ENCODE data around the gene GATA5. TPM values are rescaled to one million over a fixed set of nuclear protein-coding genes. Genes with fewer than 3 reads are reported as not detected.

The GATA5 gene
- total RNA-seq, 4 donors from 2014 or later = 0.33 to 0.78 (median 0.46) TPM; not detected in 1

DNA sequence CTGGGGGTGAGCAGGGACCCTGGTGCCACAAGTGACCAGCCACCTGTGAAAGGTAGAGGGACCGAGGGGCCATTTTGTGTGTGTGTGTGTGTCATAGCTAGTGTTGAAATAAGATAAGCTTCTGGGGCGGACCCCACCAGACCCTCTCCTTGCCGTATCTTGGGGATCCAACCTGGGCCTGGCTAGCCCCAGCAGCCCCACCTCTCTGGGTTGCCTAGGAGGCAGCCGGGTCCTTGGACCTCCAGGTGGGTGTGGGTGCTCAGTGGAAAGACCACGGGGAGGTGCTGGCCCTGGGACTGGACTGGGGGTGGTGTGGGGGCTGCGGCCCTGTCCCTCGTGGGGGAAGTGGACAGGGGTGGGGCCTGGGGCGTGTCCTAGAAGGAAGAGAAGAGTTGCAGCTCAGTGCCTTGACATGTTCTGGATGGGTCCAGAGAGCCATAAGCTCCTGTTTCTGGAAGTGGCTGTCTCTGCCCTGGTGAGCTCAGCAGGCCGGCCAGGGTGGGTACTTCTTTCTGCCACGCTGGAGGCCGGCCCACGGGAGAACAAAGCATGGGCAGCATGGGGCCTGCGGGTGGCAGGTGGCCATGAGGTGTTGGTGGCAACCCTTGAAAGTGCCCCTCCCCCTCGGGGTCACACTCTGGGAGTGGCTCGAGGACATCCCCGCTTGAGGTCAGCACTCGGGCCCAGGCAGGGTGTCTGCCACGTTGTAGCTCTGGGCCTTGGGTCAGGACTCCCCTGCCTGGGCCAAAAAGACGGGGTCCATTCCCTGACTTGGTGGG, 56.9 kb downstream of the GATA5 start:
- intact Hi-C loops (cut with DNase I) = loop anchor here (10.0 kb wide), 1 partner anchor 196 kb away; no protein-coding TSS in a partner anchor
- Histone ChIP-seq H3K4me3 (no peak overlapping the region), H3K27ac (replicated peaks in 1 of 4) (no peak overlapping the region), H3K27me3 (peaks cover 0 to 57% (median 2%) of the 10 kb centered on the region in 4 donors), H3K36me3 (no peaks in the 10 kb centered on the region), H3K4me1 (no peaks in the 10 kb centered on the region), H3K9me3 (no peaks in the 10 kb centered on the region)
- TF ChIP-seq POLR2A (IDR thresholded peaks at IDR 0.05; ENCODE audit: low read depth) = no peak
- WGBS = 70% methylated on average over 6 of the region's 19 CpGs
- DNase-seq (ENCODE audit: extremely low spot score) = no peak

- intact Hi-C loops (cut with DNase I) = loop anchor here (10.0 kb wide), 1 partner anchor 197 kb away; no protein-coding TSS in a partner anchor
- WGBS = 79% methylated on average over 20 of the region's 25 CpGs
- H3K36me3 ChIP-seq = no peaks in the 10 kb centered on the region
- TF ChIP-seq, protein P1, sequence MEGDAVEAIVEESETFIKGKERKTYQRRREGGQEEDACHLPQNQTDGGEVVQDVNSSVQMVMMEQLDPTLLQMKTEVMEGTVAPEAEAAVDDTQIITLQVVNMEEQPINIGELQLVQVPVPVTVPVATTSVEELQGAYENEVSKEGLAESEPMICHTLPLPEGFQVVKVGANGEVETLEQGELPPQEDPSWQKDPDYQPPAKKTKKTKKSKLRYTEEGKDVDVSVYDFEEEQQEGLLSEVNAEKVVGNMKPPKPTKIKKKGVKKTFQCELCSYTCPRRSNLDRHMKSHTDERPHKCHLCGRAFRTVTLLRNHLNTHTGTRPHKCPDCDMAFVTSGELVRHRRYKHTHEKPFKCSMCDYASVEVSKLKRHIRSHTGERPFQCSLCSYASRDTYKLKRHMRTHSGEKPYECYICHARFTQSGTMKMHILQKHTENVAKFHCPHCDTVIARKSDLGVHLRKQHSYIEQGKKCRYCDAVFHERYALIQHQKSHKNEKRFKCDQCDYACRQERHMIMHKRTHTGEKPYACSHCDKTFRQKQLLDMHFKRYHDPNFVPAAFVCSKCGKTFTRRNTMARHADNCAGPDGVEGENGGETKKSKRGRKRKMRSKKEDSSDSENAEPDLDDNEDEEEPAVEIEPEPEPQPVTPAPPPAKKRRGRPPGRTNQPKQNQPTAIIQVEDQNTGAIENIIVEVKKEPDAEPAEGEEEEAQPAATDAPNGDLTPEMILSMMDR (IDR thresholded peaks at IDR 0.05) = no peak
- no peak for TF ChIP-seq POLR2A (IDR thresholded peaks at IDR 0.05; ENCODE audit: low read depth)
- no peak for TF ChIP-seq EP300 (IDR thresholded peaks at IDR 0.05)
- TF ChIP-seq POLR2AphosphoS5 (IDR thresholded peaks at IDR 0.05) = no peak
- H3K9me3 ChIP-seq = no peaks in the 10 kb centered on the region
- no peak overlapping the region for H3K27ac ChIP-seq (replicated peaks in 1 of 4)
- H3K4me3 ChIP-seq = no peak overlapping the region
- DNase-seq (ENCODE audit: extremely low spot score) = no peak
- no peaks in the 10 kb centered on the region for H3K4me1 ChIP-seq
- peaks cover 0 to 53% (median 0%) of the 10 kb centered on the region in 4 donors for H3K27me3 ChIP-seq
These were observed 57.6 kb downstream of the GATA5 start for GRCh38 chr20:62417981-62418708.

DNA sequence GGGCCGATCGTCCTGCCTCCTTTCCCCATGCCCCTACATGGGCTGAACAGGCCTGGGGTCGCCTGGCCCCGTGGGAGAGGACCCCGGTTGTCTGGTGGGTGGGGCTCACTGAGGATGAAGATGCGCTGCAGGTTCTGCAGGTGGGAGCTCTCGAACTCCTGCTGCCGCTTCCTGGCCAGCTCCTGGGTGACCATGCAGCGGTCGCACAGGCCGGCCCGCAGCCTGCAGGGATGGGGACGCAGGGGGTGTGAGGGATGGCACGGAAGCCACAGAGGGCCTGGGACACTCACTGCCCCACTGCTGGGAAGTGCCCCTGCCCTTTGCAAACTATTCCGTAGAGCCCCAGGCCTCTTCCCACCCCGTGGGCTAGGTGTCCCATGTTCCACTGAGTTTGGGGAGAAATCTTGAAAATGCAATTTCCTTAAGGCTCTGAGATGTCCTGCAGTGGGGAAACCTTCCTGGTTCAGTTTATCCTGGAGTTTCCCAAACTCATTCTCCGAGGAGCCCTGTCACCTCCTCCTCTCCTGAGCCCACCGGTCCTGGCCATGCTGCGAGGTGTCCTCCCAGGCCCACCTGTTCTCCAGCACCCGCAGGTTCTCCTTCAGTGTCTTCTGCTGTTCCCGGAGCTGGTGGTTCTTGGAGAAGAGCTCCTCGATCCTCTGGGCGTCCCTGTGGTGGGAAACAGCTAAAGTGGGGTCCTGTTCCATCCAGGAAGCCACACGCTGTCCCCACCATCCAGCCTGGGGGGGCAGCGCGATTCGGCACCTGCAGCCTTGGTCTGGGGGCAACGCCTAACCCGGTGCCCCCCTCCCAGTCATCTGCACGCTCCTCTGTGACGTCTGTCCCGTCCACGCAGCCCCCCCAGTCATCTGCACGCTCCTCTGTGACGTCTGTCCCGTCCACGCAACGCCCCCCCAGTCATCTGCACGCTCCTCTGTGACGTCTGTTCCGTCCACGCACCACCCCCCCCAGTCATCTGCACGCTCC, 58.9 kb downstream of the GATA5 start:
- H3K27ac ChIP-seq (replicated peaks in 1 of 4) = no peak overlapping the region
- DNase-seq (ENCODE audit: extremely low spot score) = no peak
- WGBS = 81% methylated on average over 37 of the region's 43 CpGs
- no peak overlapping the region for H3K4me3 ChIP-seq
- no peaks in the 10 kb centered on the region for H3K36me3 ChIP-seq
- TF ChIP-seq POLR2A (IDR thresholded peaks at IDR 0.05; ENCODE audit: low read depth) (no peak), POLR2AphosphoS5 (IDR thresholded peaks at IDR 0.05) (no peak), EP300 (IDR thresholded peaks at IDR 0.05) (no peak)
- TF ChIP-seq, protein P1 (IDR thresholded peaks at IDR 0.05) = no peak
- H3K9me3 ChIP-seq = no peaks in the 10 kb centered on the region
- peaks cover 0 to 46% (median 0%) of the 10 kb centered on the region in 4 donors for H3K27me3 ChIP-seq
- intact Hi-C loops (cut with DNase I) = loop anchor here (10.0 kb wide), 1 partner anchor 198 kb away; no protein-coding TSS in a partner anchor
- H3K4me1 ChIP-seq = no peaks in the 10 kb centered on the region

DNA sequence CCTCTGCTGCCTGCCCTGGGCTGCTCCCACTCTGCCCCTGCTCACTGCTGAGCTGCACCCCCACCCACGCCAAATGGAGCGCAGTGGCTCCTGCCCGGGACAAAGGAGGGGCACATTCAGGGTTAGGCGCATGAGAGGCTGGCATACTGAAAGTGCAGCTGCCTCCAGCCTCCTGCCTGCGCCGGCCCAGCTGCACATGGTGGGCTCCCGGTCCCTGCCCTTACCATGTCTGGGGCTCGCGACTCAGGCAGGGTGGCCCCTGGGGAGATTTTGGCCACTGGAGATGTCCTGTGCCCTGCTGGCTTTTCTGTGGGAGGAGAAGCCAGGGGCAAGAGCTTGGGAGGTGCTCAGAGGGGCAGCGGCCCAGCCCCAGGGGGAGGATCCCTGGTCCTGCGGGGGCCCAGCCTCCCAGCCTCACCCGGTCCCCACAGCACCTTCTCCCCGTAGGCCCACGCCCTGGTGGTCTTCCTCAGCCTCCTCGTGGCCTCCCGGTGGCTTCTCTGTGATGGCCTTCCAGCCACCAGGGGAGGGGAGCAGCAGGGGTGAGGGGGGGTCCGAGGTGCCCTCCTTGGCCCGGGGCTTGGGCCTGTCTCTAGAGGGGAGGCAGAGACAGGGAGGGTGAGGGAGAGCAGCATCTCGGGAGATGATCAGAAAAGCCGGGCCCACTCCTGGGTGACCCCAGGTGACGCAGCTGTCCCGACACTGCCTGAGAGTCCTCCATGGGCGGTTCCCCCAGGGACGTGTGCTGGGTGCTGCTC, 60.3 kb downstream of the GATA5 start:
- Histone ChIP-seq H3K27ac (replicated peaks in 1 of 4) (no peak overlapping the region), H3K36me3 (no peaks in the 10 kb centered on the region), H3K27me3 (peaks cover 0 to 46% (median 0%) of the 10 kb centered on the region in 4 donors), H3K4me1 (peaks cover 0 to 4% (median 3%) of the 10 kb centered on the region in 4 donors), H3K9me3 (no peaks in the 10 kb centered on the region), H3K4me3 (no peak overlapping the region)
- TF ChIP-seq EP300 (IDR thresholded peaks at IDR 0.05) = no peak
- TF ChIP-seq POLR2A (IDR thresholded peaks at IDR 0.05; ENCODE audit: low read depth) = no peak
- TF ChIP-seq, protein P1 (IDR thresholded peaks at IDR 0.05) = no peak
- no peak for TF ChIP-seq POLR2AphosphoS5 (IDR thresholded peaks at IDR 0.05)
- 83% methylated on average over 17 of the region's 24 CpGs for WGBS
- intact Hi-C loops (cut with DNase I) = loop anchor here (10.0 kb wide), 1 partner anchor 199 kb away; no protein-coding TSS in a partner anchor
- no peak for DNase-seq (ENCODE audit: extremely low spot score)

Measured in esophagus muscularis mucosa (tissue), 4 donors.